ENCODE data around the gene DLG1. TPM values are rescaled to one million over a fixed set of nuclear protein-coding genes. Genes with fewer than 3 reads are reported as not detected.

The DLG1 gene
- total RNA-seq, 1 donor from 2014 or later: 99.6 TPM

DNA sequence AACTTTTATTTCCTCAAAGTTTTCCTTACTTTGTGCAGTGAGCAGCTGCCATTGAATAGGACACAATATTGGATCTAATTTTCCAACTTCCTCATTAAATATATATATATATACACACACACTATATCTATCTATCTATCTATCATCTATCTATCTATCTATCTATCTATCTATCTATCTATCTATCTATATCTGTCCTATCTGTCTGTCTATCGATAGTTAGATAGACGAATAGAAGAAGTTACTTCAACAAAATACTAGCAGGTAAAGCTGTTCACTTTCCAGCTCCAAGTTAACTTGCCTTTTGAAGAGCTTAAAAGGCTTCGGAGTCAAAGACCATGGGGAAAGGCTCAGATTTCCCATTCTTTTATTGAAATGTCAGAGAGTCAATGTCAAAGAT is 3.6 kb upstream of the DLG1 start:
- Mint-ChIP-seq H3K4me1 (ENCODE audit: low read depth) (peaks cover 14% of the 10 kb centered on the region), H3K27ac (no peak overlapping the region)

DNA sequence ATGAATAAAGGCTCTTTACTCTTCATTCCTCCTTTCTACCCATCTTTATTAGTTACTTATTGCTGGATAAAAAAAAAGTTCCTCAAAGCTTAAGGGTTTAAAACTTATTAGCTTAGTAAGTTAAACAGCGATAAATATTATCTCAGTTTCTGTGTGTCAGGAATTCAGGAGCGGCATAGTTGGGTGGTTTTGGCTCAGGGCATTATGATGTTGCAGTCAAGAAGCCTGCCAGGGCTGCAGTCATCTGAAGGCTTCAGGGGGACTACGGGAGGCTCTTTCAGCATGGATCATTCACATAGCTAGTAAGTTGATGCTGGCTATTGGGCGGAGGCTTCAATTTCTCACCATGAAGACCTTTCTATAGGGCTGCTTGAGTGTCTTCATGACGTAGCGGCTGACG is 1.9 kb upstream of the DLG1 start:
- Mint-ChIP-seq H3K36me3 (ENCODE audit: insufficient read depth) (peaks cover 1% of the 10 kb centered on the region), H3K4me1 (ENCODE audit: low read depth) (peaks cover 23% of the 10 kb centered on the region), H3K27me3 (peaks cover 11% of the 10 kb centered on the region), H3K4me3 (ENCODE audit: low read depth) (no peak overlapping the region), H3K27ac (peak overlapping the region; percentile 31), H3K9me3 (ENCODE audit: low read depth) (no peaks in the 10 kb centered on the region)
- TF ChIP-seq, protein P1, sequence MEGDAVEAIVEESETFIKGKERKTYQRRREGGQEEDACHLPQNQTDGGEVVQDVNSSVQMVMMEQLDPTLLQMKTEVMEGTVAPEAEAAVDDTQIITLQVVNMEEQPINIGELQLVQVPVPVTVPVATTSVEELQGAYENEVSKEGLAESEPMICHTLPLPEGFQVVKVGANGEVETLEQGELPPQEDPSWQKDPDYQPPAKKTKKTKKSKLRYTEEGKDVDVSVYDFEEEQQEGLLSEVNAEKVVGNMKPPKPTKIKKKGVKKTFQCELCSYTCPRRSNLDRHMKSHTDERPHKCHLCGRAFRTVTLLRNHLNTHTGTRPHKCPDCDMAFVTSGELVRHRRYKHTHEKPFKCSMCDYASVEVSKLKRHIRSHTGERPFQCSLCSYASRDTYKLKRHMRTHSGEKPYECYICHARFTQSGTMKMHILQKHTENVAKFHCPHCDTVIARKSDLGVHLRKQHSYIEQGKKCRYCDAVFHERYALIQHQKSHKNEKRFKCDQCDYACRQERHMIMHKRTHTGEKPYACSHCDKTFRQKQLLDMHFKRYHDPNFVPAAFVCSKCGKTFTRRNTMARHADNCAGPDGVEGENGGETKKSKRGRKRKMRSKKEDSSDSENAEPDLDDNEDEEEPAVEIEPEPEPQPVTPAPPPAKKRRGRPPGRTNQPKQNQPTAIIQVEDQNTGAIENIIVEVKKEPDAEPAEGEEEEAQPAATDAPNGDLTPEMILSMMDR (IDR thresholded peaks at IDR 0.05; ENCODE audit: unreplicated experiment): no peak
- no peak for DNase-seq (ENCODE audit: low spot score, unreplicated experiment)

More for the DNA sequence above, 3.6 kb upstream of the DLG1 start:
- TF ChIP-seq, protein P1 (IDR thresholded peaks at IDR 0.05; ENCODE audit: unreplicated experiment): no peak
- no peak for DNase-seq (ENCODE audit: low spot score, unreplicated experiment)
- Mint-ChIP-seq H3K27me3 (peaks cover 11% of the 10 kb centered on the region), H3K9me3 (ENCODE audit: low read depth) (no peaks in the 10 kb centered on the region), H3K4me3 (ENCODE audit: low read depth) (no peak overlapping the region), H3K36me3 (ENCODE audit: insufficient read depth) (no peaks in the 10 kb centered on the region)

DNA sequence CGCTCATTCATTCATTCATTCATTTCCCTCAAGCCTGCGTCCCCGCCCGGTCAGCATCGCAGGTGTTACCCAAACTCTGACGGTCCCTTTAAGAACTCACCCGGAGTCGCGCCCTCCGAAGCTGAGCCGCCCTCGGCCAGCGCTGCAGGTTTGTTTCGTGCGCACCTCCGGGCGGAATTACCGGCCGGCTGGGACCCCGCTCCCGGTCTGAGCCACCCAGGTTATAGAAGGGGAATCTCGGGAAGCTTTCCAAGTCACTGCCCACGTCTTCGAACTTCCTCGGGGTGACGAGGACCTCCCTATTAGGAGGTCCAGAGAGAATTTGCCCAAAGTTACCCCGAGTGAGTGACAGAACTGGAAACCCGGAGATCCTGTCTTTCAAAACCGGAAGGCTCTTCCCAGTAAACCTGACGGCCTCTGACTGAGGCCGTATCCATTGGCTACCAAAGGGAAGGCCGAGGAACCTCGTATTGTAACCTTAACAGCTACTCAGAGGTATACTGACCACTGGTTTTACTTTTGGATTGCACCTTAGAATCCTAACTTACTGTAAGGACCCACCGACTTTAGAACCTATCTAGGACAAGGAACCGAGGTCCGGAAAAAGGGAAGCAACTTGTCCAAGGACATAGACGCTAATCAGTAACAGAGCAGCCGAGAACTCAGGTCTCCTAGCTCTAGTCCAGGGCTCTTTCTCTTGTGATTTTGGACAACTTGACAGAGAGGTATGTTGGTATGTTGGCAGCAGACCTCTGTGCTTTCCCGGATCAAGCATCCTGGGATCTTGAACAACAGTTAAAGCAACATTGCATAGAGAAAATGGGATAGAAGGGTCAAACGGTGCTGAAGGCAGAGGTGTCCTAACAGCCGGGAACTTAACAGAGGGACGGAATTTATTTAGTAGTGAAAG is 788 bp upstream of the DLG1 start:
- H3K4me3 Mint-ChIP-seq (ENCODE audit: low read depth): peak overlapping the region; percentile 91
- TF ChIP-seq, protein P1 (IDR thresholded peaks at IDR 0.05; ENCODE audit: unreplicated experiment): no peak
- H3K36me3 Mint-ChIP-seq (ENCODE audit: insufficient read depth): peaks cover 1% of the 10 kb centered on the region
- peaks cover 11% of the 10 kb centered on the region for H3K27me3 Mint-ChIP-seq
- H3K9me3 Mint-ChIP-seq (ENCODE audit: low read depth): no peaks in the 10 kb centered on the region
- DNase-seq (ENCODE audit: low spot score, unreplicated experiment): peak; percentile 36
- peak overlapping the region; percentile 98 for H3K27ac Mint-ChIP-seq
- H3K4me1 Mint-ChIP-seq (ENCODE audit: low read depth): peaks cover 23% of the 10 kb centered on the region

- Mint-ChIP-seq H3K27me3 (peaks cover 4% of the 10 kb centered on the region), H3K4me1 (ENCODE audit: low read depth) (peaks cover 24% of the 10 kb centered on the region), H3K27ac (peak overlapping the region; percentile 98), H3K36me3 (ENCODE audit: insufficient read depth) (peaks cover 1% of the 10 kb centered on the region), H3K9me3 (ENCODE audit: low read depth) (no peaks in the 10 kb centered on the region), H3K4me3 (ENCODE audit: low read depth) (peak overlapping the region; percentile 91)
- peak; percentile 82 for DNase-seq (ENCODE audit: low spot score, unreplicated experiment)
- TF ChIP-seq, protein P1 (IDR thresholded peaks at IDR 0.05; ENCODE audit: unreplicated experiment): no peak
These were observed 704 bp downstream of the DLG1 start for GRCh38 chr3:197297476-197298340.

GRCh38 chr3:197297002-197297401 is 1.4 kb downstream of the DLG1 start:
- peak overlapping the region; percentile 95 for H3K27ac Mint-ChIP-seq
- peaks cover 4% of the 10 kb centered on the region for H3K36me3 Mint-ChIP-seq (ENCODE audit: insufficient read depth)
- TF ChIP-seq, protein P1 (IDR thresholded peaks at IDR 0.05; ENCODE audit: unreplicated experiment): no peak

More at GRCh38 chr3:197297002-197297401, 1.4 kb downstream of the DLG1 start:
- H3K4me1 Mint-ChIP-seq (ENCODE audit: low read depth): peaks cover 24% of the 10 kb centered on the region
- H3K27me3 Mint-ChIP-seq: no peaks in the 10 kb centered on the region
- peak overlapping the region; percentile 91 for H3K4me3 Mint-ChIP-seq (ENCODE audit: low read depth)
- DNase-seq (ENCODE audit: low spot score, unreplicated experiment): no peak
- no peaks in the 10 kb centered on the region for H3K9me3 Mint-ChIP-seq (ENCODE audit: low read depth)
